T-helper 1 cell (primary cell): ENCODE measurements around the gene KCNMB4.
A peak's percentile ranks its signal among the peaks of the same experiment; 100 is the strongest.
"Not testable (repeated sequence)": the region's sequence is repeated elsewhere in the genome, so short reads cannot be mapped to it uniquely, and the experiment has no call there.

Experiments used
- DNase-seq, 5 donors: peaks; one replicate each; pipeline ENCODE4 v3.0.0-alpha.2; 2012 to 2020

KCNMB4 gene

DNA sequence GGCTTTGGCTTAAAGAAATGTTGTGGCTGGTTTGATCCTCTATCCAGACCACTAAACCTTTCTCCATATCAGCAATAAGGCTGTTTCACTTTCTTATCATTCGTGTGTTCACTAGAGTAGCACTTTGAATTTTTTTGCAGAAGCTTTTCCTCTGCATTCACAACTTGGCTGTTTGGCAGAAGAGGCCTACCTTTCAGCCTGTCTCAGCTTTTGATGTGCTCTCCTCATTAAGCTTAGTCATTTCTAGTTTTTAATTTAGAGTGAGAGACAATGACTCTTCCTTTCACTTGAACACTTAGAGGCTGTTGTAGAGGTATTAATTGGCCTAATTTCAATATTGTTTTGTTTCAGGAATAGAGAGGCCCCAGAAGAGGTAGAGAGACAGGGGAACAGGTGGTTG, 13.8 kb downstream of the KCNMB4 start:
- DNase-seq = peak in 1 of 5 donors; percentile 12

DNA sequence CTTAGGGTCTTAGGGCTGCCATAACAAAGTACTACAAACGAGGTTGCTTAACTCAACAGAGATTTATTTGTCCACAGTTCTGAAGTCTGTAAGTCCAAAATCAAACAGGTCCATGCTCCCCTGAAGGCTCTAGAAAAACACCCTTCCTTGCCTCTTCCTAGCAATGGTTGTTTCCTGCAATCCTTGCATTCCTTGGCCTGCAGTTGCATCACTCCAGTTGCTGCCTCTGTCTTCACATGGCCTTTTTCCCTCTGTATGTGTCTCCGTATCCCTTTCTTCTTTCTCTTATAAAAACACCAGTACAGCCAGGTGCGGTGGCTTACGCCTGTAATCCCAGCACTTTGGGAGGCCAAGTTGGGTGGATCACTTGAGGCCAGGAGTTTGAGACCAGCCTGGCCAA, 17.4 kb downstream of the KCNMB4 start:
- no peak for DNase-seq

DNA sequence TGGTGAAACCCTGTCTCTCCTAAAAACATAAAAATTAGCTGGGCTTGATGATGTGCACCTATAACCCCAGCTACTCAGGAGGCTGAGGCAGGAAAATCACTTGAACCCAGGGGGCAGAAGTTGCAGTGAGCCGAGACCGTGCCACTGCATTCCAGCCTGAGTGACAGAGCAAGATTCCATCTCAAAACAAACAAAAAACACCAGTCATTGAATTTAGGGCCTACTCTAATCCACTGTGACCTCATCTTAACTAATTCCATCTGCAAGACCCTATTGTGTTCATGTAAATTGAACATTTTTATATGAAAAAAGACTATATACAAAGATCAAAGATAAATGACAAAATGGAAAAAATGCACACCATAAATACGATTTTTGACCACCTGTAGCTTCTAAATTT, 17.8 kb downstream of the KCNMB4 start:
- no peak for DNase-seq

DNA sequence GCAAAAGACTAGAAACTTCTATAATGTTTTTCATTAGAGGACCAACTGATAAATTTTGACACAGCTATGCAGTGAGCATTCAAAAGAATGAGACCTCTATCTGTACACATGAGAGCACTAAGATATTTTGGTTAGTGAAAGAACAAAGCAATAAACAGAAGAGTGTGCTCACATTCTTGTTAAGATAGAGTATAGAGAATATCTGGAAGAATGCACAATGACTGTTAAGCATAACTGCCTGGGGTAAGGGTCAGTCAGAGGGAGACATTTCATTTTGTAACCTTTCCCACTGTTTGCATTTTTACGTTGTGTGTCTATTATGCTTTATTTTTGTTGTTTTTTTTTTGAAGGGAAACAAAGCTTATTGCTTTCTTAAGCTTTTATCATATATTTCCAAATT, 20.7 kb downstream of the KCNMB4 start:
- DNase-seq = no peak

DNA sequence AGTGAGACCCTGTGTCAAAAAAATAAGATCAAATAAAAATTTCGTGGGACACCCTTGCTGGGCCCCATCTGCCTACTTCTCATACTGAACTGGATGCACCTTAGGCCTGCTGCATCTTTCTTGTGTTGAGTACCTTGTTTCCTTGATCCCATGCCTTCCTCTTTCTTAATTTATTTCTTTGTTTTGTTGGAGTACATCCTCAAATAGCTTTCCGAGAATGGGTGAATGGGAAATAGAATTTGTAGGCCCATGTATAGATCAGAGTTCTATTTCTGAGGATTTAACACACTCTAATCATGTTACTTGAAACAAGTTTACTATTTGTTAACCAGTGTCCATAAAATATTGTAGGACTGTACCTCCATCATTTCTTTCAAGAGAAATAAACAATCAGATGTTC, 23.6 kb downstream of the KCNMB4 start:
- no peak for DNase-seq

DNA sequence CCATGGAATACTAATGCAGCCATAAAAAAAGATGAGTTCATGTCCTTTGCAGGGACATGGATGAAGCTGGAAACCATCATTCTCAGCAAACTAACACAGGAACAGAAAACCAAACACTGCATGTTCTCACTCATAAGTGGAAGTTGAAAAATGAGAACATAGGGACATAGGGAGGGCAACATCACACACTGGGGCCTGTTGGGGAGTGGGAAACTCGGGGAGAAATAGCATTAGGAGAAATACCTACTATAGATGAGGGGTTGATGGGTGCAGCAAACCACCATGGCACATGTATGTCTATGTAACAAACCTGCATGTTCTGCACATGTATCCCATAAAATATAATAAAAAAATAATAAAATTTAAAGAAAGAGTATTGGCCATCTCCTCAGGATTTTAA, 26.5 kb downstream of the KCNMB4 start:
- DNase-seq = not testable (repeated sequence)

DNA sequence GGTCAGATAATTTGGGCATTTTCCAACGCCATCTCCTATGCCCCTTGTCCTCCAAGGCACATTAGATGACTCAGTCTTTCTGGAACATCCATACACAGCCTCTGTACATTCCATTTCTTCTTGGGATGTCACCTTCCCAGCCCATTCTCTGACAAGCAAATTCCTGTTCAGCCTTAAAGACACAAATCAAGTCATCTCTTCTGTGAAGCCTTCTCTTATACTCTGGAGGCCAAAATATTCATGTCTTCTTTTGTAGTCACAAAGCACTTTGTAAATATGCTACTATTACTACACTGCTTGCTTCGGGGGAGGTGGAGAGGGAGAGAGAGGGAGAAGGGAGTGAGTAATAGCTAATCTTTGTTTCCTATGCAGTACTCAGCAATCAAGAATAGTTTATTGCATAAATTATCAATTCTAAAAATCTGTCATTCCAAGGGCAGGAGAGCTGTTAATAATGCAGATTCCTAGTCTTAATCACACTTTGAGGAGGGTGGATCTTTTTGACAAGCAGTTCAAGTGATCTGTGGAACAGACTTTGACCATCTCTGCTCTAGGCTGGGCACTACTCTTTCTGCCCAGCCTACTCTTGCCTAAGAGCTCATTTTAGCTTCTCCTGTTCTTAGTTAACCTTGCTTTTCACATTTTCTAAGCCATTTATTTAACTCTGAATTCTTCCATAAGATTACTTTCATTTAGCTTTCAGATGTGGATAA, 27.9 kb downstream of the KCNMB4 start:
- DNase-seq = no peak

DNA sequence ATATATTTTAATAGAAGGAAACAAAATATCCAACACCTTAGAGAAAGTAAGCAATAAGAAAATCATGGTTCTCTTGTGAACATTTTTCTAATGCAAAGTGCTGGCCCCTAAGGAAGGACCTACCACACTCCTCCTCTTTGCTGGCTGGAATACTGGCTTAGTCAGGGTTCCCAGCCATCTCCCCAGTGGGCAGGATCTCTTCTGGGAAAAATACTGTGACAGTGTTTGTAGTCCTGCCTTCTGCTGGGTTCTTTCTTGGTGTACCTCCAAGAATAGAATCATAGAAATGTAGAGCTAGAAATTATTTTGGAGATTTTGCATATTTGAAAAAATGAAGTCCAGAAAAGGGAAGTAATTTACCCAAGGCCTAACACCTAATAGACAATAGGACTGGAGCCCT, 31.9 kb downstream of the KCNMB4 start:
- DNase-seq = no peak

DNA sequence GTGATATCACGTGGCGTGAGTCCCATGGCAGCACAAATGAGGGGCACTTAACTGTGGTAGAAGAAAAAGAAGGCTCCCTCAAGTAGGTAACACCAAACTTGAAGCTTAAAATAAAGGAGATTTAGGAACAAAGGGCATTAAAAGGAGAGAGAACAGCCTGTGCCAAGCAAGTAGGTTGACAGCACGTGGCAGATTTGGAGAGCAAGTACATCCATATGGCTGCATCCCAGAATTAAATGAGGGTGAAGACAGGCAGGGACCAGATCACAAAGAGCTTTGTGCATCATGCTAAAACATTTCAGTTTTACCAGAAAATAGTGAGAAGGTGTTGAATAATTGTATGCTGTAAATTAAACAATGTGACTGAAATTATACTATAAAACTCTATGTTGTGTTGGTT, 32.8 kb downstream of the KCNMB4 start:
- no peak for DNase-seq

DNA sequence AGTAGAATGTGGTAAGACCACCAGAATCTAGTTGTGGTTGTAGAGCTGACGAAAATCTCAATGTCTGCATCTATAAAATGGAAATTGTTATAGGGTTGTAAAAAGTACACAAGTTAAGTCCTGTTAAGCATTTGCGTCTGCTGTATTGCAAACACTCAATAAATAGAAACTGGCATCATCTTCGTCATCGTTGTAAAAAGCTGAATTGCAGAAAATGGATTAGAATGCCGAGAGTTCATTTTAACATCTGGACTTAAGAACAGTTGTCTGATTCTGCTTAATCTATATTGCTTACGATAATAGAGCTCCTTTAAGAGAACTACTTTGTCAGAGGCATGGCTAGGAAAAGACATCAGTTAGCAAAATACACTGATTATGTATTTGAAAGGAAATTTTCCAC, 33.2 kb downstream of the KCNMB4 start:
- DNase-seq = no peak

DNA sequence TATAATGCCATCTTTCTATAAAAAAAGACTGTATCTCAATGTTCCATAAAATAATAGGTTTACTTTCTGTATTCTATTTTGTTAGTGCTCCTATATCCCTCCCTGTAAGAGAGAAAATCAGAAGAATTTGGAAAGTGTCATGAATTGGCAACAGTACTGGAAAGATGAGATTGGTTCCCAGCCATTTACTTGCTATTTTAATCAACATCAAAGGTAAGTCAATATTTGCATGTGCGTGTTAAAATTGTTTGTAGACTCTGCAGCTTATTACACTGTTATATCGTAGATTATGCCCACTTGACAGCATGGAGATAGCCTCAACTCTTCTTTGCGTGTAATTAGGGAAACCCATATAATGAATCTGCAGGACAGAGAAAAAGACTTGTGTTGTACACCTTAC, 34.0 kb downstream of the KCNMB4 start:
- no peak for DNase-seq

DNA sequence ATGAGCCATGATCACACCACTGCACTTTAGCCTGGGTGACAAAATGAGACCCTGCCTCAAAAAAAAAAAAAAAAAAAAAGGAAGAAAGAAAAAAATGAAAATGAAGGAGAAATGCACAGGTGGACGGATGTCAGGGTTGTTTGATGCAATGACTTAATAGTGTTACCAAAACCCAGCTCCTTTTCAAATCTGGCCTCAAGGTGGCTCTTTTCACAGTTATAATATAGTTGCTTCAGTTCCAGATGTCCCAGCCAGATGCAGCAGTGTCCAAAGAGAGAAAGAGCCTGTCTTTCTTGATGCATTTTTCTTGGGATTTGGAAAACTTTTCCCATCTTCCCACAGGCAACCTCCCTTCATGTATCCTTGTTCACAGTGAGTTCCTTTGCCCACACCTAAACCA, 36.5 kb downstream of the KCNMB4 start:
- no peak for DNase-seq

DNA sequence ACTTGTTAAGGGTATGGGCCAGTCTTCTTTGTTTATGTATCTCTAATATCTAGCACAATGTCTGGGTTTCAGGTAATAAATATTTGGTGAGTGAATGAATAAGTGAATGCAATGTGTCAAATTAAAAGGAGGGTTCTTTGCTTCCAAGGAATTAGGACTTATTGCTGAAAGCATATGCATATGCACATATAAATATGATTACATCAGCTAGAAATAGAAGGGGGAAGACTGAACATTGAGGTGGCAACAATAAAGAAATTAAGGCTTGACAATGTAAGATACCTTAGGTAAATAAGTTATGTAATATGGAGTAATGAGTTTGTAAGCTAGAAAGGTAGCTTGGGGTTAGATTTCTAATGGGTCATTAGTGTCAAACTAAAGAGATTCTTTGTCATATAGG, 37.7 kb downstream of the KCNMB4 start:
- no peak for DNase-seq

DNA sequence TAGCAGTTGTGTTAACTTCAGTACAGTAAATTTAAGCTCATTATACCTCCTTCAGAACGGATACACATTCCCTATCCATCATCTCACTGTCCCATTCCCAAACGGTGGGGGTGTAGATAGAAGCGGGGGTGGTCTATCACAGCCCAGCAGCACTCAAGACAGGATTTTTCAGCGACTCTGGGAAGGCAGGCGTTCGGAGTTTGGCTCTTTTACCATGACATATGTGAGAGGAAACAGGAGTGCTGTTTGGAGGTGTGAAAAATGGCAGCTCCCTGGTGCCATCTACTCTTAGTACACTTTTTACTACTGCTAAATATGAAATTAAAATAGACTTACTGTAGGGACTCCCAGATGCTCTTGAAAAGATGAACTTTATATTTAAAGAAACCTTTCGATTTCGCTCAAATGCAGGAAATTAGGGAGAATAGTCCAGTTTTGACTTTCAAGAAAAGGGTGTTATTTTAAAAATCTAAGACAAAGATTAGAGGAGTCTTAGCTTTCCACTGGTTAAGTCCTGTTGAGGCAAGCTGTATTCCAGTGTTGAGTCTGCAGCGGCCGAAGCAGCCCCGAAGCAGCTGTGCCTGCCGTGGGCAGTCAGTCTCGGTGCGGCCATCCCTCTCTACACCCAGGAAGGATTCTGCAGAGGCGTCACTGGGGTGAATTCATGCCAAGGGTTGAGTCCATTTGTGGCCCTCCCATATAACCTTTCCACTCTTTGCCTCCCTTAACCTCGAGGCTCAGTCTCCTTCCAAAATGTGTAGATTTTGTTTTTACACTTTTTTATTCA, 42.1 kb downstream of the KCNMB4 start:
- no peak for DNase-seq

DNA sequence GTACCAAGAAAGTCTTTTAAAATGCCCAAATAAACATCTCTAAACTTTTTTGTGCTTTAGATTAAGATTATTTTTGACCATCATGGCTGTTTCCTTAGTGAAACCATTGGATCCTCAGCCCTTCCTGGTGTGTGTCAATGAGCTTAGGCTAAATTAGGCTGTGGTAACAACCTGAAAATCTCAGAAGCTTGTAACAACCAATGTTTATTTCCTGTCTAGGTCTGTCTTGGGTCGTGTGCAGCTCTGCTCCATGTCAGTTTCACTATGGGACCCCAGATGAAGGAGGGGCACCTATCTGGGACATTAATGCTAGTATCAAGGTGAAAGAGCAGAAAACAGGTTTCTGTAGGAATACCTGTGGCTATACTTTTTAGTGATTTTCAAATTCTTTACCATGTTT, 49.9 kb downstream of the KCNMB4 start:
- DNase-seq = no peak

DNA sequence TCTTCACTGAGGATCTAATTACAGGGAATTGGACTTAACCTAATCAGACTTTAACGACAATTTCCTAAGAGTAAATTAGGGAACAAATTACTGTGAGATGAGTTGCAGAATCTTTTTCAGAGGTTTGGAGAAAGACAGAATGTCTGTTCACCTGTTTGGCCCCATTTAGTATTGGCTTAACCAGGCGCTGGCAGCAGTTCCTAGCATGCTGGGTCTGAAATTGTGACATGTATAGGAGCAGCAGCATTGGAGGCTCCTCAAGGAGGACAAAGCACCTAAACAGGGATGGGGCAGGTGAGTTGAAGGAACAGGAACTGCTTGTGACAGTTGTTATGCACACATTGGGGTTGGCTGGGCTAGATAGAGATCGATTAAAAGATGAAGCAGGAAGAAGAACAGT, 51.0 kb downstream of the KCNMB4 start:
- no peak for DNase-seq

DNA sequence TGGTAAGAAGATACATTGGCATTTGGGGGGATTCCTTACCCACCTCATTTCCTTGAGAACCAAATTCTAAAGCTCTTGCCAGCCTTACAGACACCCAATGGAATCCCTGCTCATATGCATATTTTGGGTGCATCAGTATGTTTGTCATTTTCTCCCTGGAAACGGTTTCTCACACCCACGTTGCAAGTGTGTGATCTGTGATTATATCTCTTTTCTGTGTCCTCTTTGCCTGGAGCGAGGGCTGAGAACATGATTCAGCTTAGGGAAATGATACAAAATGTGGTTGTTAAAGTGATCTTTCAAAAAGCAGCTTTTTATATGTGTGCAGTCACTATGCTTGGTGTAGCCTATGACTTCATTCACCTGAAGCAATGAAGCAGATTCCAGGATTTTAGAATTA, 52.0 kb downstream of the KCNMB4 start:
- DNase-seq = no peak

DNA sequence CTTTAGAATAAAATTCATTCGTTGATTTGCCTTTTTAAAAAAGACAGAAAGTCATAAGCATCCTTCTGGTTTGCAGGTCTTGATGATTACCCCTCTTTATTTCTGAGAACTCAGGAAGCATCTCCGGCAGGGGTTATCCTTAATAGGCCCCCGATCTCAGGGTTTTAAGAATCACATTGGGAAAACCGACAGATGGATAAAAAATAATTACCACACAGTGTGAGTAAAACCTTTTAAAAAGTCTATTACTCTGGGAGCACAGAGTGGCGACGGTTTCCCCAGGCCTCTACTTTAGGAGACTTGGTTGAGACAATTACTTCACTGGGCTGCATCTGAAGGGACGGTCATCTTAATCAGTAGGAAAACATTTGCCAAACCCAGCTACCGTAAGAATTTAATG, 56.5 kb downstream of the KCNMB4 start:
- DNase-seq = no peak

DNA sequence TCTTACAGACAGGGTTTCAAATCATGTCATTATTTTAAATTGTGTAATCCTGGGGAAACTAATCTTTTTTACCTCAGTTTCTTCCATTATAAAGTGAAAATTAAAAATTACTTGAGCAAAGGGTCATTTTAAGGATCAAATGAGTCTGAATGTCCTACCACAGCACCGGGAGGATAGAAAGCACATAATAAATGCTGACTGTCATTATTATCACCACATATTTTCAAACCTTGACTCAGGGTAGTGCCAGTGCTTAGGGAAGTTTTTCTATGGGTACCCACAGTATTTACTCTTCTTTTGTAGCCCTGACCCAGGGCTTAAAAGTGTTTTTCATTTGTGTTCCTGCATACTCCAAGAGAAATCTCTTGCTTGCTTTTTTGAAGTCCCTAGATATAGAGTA, 60.5 kb downstream of the KCNMB4 start:
- DNase-seq = no peak

DNA sequence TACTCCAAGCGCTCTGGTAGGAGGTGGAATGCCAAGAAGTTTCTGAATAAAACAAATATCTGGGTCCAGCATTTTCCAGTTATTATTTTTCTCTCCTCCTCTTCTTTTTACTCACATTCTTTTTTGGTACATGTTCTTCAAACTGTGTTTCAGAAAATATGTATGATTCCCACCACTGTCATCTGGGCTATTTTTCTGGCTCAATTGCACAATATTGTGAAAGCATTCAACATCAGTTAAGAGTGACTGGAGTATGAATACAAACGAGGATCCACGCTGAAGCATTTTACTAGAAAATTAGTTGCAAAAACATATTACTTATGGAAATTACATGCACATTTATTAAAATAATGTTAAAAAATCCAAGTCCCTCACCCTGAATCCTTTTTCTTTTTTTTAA, 61.5 kb downstream of the KCNMB4 start:
- DNase-seq = no peak

DNA sequence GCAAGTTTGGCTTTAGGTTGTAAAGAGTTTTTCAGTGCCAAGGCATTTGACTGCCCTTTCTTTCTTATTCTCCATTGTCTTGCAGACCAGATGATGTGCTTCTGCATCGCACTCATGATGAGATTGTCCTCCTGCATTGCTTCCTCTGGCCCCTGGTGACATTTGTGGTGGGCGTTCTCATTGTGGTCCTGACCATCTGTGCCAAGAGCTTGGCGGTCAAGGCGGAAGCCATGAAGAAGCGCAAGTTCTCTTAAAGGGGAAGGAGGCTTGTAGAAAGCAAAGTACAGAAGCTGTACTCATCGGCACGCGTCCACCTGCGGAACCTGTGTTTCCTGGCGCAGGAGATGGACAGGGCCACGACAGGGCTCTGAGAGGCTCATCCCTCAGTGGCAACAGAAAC, 64.3 kb downstream of the KCNMB4 start:
- no peak for DNase-seq

DNA sequence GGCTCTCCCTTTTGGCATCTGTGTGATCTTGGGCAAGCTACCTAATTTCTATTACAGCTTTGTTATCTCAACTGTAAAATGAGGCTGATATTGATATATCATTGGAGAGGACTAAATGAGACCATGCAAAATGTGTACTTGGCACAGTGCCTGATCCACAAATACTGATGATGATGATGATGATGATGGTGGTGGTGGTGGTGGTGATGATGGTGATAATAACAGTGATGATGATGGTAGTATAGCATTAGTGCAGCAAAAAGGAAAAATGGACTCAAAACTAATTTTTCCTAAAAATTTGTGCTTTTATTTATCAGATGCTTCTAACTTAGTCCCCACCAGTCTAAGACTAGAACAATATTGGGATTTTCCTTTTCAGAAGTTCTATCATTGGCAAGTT, 70.7 kb downstream of the KCNMB4 start:
- DNase-seq = no peak

DNA sequence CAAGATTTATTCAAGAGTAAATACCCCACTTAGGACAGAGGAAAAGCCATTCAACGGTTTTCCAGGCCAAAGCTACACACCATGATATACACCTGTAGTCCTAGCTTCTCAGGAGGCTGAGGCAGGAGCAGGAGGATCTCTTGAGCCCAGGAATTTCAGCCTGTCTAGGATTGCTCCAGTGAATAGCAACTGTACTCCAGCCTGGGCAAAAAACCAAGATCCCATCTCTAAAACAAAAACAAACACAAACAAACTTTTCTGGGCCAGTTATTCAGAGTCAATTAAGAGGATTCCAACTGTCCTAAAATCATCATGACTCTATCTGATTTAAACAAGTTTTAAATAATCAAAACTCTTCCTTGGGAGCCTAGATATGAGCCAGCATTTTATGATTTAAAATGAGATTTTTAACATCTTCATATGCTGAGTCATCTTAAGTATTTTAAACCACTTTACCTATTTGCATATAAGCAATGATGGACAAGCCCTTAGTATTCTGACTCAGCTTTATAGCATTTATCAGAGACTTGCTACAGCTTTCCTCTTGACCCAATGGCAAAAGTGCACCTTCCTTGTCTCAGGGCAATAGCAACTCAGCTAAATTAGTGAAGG, 77.1 kb downstream of the KCNMB4 start:
- DNase-seq = no peak

DNA sequence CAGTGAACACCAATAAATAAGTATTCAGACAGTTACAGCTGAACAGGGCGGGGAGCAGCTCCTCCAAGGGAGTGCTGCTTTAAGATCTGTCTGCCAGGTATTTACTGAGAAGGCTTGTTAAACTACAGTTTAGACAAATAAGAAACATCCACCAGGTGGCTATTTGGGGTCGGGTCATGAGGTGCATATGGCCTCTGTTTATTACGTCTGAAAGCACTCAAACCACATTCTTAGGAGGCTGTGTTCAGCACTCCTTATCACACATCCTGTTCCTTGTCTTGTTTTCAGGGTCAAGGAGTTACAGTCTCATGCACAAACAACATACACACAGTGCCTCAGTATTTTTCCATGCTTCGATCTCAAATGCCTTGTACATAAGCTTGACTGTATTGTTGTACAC, 78.8 kb downstream of the KCNMB4 start:
- no peak for DNase-seq
